ENCODE results near the gene RPLP2. TPM values are rescaled to one million over a fixed set of nuclear protein-coding genes. Genes with fewer than 3 reads are reported as not detected.

Gene RPLP2
- total RNA-seq, 1 donor from 2014 or later, result 1,110 TPM

GRCh38 chr11:819129-819931 is 9.6 kb downstream of the RPLP2 start:
- peak; percentile 98 for DNase-seq (ENCODE audit: missing footprints)
- peak; percentile 83 for ATAC-seq
- intact Hi-C loops (cut with DNase I), result no loop called here

- ATAC-seq (peak; percentile 61), DNase-seq (ENCODE audit: missing footprints) (peak; percentile 95)
- intact Hi-C loops (cut with DNase I), result no loop called here
Observed at GRCh38 chr11:819943-820649, 10.3 kb downstream of the RPLP2 start.

GRCh38 chr11:820655-821511 is 11.1 kb downstream of the RPLP2 start:
- intact Hi-C loops (cut with DNase I), result no loop called here
- peak; percentile 62 for ATAC-seq
- DNase-seq (ENCODE audit: missing footprints), result peak; percentile 90

DNA sequence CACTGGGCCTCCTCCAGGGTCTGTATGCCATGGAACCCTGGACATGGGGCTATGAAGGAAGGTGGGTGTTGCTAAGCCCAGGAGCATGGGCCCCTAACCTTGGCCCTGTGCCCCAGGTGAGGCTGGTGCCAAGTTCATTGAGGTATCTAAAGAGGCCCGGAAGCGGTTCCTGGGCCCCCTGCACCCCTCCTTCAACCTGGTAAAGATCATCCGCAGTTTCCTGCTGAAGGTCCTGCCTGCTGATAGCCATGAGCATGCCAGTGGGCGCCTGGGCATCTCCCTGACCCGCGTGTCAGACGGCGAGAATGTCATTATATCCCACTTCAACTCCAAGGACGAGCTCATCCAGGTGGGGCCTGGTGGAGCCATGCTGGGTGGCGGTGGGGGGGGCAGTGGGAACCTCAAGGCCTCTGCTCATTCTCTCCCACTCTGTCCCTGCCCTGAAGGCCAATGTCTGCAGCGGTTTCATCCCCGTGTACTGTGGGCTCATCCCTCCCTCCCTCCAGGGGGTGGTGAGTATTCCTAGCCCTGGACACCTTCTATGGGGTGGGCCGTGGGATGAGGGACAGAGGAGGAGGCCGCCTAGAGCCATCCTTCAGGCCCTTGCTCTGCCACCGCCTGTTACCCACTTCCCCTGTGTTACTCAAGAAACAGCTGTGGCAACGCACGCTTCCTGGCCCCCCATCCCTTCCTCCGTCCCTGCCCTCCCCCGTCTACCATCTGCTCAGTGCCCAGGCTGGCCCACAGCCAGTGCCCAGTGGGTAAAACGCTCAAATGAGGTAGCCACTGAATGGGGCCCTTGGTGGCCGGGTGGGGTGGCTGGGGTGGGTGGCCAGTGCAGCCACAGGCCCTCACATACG is 12.0 kb downstream of the RPLP2 start:
- peak; percentile 86 for DNase-seq (ENCODE audit: missing footprints)
- intact Hi-C loops (cut with DNase I), result no loop called here
- no peak for ATAC-seq

DNA sequence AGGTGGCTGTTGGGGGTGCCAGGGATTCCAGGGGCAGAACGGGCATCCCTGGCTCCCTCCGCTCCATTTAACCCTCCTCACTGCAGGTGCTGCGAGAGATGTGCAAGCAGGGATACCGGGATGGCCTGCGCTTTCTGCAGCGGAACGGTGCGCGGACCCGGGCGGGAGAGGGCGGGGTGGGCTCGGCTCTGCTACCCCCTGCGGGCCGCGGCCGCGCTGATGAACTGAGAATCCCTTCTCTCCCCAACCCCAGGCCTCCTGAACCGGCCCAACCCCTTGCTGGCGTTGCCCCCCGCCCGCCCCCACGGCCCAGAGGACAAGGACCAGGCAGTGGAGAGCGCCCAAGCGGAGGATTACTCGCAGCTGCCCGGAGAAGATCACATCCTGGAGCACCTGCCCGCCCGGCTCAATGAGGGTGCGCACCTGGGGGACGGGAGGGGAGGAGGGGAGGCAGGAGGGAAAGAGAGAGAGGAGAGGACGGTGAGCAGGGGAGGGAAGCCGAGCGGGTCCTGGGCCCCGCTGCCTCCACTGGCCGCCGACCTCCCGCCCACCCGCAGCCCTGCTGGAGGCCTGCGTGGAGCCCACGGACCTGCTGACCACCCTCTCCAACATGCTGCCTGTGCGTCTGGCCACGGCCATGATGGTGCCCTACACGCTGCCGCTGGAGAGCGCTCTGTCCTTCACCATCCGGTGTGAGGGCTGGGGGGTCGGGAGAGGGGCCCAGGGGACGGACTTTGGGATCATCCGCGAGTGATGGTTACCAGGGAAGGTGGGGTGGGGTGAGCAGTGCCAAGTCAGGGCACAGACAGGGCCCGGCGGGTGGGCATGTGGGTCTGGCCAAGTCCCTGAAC is 13.9 kb downstream of the RPLP2 start:
- intact Hi-C loops (cut with DNase I), result no loop called here

DNA sequence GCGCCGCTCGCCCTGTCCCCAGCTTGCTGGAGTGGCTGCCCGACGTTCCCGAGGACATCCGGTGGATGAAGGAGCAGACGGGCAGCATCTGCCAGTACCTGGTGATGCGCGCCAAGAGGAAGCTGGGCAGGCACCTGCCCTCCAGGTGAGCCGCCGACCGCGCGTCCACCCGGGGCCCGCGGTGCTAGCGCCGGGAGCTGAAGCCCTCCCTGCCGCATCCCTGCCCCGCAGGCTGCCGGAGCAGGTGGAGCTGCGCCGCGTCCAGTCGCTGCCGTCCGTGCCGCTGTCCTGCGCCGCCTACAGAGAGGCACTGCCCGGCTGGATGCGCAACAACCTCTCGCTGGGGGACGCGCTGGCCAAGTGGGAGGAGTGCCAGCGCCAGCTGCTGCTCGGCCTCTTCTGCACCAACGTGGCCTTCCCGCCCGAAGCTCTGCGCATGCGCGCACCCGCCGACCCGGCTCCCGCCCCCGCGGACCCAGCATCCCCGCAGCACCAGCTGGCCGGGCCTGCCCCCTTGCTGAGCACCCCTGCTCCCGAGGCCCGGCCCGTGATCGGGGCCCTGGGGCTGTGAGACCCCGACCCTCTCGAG is 14.6 kb downstream of the RPLP2 start:
- intact Hi-C loops (cut with DNase I), result no loop called here
- peak; percentile 54 for DNase-seq (ENCODE audit: missing footprints)
- no peak for ATAC-seq

More for the DNA sequence above, 13.9 kb downstream of the RPLP2 start:
- peak; percentile 63 for DNase-seq (ENCODE audit: missing footprints)
- no peak for ATAC-seq

- ATAC-seq, result no peak
- DNase-seq (ENCODE audit: missing footprints), result no peak
- intact Hi-C loops (cut with DNase I), result no loop called here
Observed at GRCh38 chr11:824942-825341, 15.2 kb downstream of the RPLP2 start.

GRCh38 chr11:825366-826226 is 15.8 kb downstream of the RPLP2 start:
- ATAC-seq (no peak), DNase-seq (ENCODE audit: missing footprints) (no peak)
- intact Hi-C loops (cut with DNase I), result no loop called here

DNA sequence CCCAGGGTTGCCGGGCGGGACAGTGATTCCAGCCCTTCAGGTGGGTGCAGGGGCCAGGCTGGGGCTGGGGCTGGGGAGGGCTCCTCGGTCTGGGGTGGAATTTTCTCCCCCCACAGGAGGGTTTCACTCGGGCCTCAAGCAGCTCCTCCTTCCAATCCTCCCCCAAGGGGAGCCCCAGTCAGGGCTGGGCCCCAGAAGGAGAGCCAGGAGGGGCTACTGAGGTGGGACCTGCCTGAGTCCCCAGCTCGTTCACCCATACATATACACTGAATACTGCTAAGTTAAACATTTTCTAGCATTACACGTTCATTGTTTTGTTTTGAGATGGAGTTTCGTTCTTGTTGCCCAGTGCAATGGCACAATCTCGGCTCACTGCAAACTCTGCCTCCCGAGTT is 16.5 kb downstream of the RPLP2 start:
- ATAC-seq, result no peak
- no peak for DNase-seq (ENCODE audit: missing footprints)
- intact Hi-C loops (cut with DNase I), result no loop called here

DNA sequence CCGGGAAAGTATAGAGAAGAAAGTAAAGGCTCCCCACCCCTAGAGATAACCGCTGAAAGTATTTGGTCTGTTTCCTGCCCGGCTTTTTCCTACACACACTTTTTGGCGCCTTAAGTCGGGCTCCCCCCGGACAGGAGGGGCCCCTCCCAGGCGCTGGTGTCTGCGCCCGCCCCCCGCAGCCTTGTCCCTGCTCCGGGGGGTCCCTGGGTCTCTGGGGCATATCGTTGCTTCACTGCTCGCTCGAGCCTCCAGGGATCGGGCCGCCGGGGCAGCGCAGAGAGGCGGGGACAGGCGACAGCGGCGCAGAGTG is 17.0 kb downstream of the RPLP2 start:
- ATAC-seq (no peak), DNase-seq (ENCODE audit: missing footprints) (no peak)
- intact Hi-C loops (cut with DNase I), result no loop called here

- intact Hi-C loops (cut with DNase I), result no loop called here
- ATAC-seq (no peak), DNase-seq (ENCODE audit: missing footprints) (peak; percentile 69)
Observed at GRCh38 chr11:827146-827896, 17.6 kb downstream of the RPLP2 start.

DNA sequence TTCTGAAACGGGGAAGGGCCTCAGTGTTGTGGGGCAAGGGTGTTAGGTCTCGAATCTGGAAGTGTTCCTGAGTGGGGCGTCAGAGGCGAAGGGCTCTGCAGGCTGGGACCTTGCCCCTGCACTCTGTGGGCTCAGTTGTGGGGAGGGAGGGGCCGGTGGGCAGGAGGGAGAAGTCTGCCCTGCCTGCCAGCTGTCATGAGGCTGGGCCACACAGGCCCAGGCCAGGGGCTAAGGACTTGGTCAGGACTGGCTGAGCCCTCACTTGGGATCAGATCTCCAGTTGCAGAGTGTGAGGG is 18.1 kb downstream of the RPLP2 start, which contains the start of gene CRACR2B:
CRACR2B (plus strand) TSS at position 23 of the 296 bp plus-strand sequence. CDS start 689 bp downstream, outside the sequence.
- no peak for ATAC-seq
- no peak for DNase-seq (ENCODE audit: missing footprints)
- intact Hi-C loops (cut with DNase I), result no loop called here

GRCh38 chr11:828506-829175 is 18.9 kb downstream of the RPLP2 start:
- ATAC-seq, result no peak
- intact Hi-C loops (cut with DNase I), result no loop called here
- DNase-seq (ENCODE audit: missing footprints), result no peak

- DNase-seq (ENCODE audit: missing footprints) (peak; percentile 77), ATAC-seq (no peak)
- intact Hi-C loops (cut with DNase I), result no loop called here
Observed at GRCh38 chr11:829176-829846, 19.5 kb downstream of the RPLP2 start.

- intact Hi-C loops (cut with DNase I), result no loop called here
- DNase-seq (ENCODE audit: missing footprints) (peak; percentile 69), ATAC-seq (no peak)
Observed at GRCh38 chr11:829847-830294, 20.1 kb downstream of the RPLP2 start.

Measured in Right ventricle myocardium inferior (tissue), 1 donor.